Transverse colon (tissue), 4 donors: ENCODE results near the gene ATP5MG. TPM values are rescaled to one million over a fixed set of nuclear protein-coding genes. Genes with fewer than 3 reads are reported as not detected.

Experiments
- DNase-seq: peaks from one replicate; pipeline ENCODE4 v3.0.0-alpha.2; 2019
- H3K27ac ChIP-seq, 4 donors: fragments of 200-600 bp; sonication (generic); 2 replicates each; pipeline ENCODE4 v1.5.1; 2016 to 2018; ENCODE audit warnings: inconsistent platforms in 4 of 4
- H3K27me3 ChIP-seq: fragments of 200-600 bp; sonication (generic); 2 replicates; pipeline ENCODE4 v1.5.1; 2017; ENCODE audit warnings: inconsistent platforms
- H3K36me3 ChIP-seq, 4 donors: fragments of 200-600 bp; sonication (generic); 2 replicates each; pipeline ENCODE4 v1.5.1; 2017 to 2019; ENCODE audit warnings: inconsistent platforms in 4 of 4
- H3K4me1 ChIP-seq, 4 donors: fragments of 200-600 bp; sonication (generic); 2 replicates each; pipeline ENCODE4 v1.5.1; 2017 to 2020; ENCODE audit warnings: inconsistent platforms in 4 of 4
- H3K4me3 ChIP-seq, 4 donors: fragments of 200-600 bp; sonication (generic); 1 replicate in 1 of 4; 2 replicates in 3 of 4; pipeline versions ENCODE4 v1.5.1 to v1.6.1; 2017 to 2019; ENCODE audit warnings: inconsistent platforms in 4 of 4
- H3K9me3 ChIP-seq, 2 donors: fragments of 200-600 bp; sonication (generic); 2 replicates each; pipeline ENCODE4 v1.5.1; 2017 to 2019; ENCODE audit warnings: inconsistent platforms in 2 of 2
- EP300 ChIP-seq: sonication (generic); formaldehyde crosslinking; IDR thresholded peaks from one replicate; pipeline ENCODE4 v1.6.1; 2017; ENCODE audit warnings: antibody characterized with exemption, low read depth
- POLR2A ChIP-seq: fragments of 450-650 bp; IDR thresholded peaks from one replicate; pipeline ENCODE4 v1.6.1; 2016; ENCODE audit warnings: antibody characterized with exemption, mild to moderate bottlenecking, moderate library complexity
- POLR2AphosphoS5 ChIP-seq, 3 donors: sonication (generic); formaldehyde crosslinking; IDR thresholded peaks; one replicate each; pipeline ENCODE4 v1.6.1; 2016; ENCODE audit warnings: antibody characterized with exemption in 3 of 3
- WGBS, 2 donors: methylation state at CpG; one replicate each; pipeline ENCODE4 v1.1.5; 2018; ENCODE audit warnings: low coverage in 1 of 2; 5-methylcytosine and 5-hydroxymethylcytosine counted together
- in situ Hi-C, 4 donors: fragments of 200-750 bp; cut with MboI; loops; one replicate each; pipeline versions ENCODE4 v1.15.0 to v1.15.1; 2017; ENCODE audit warnings: low sequenced_read_pairs in 3 of 4, low pct_ligation_motif_present in 1 of 4, low pct_unique_long_range_greater_than_20kb in 1 of 4
- intact Hi-C: fragments of 100-400 bp; cut with DNase I; formaldehyde crosslinking; loops from one replicate; pipeline ENCODE4 v1.15.1; 2023; ENCODE audit warnings: low total_unique reads
- total RNA-seq, 4 donors: library from RNA; depleted of rRNA; stranded (reverse); fragments of >200 nt; gene quantifications; one replicate each; pipeline ENCODE4 v1.1.0, GENCODE V29; 2016
- TF ChIP-seq, protein P1 (sequence below), 5 experiments: fragments of 200-600 bp in 3 of 5; fragments of 450-650 bp in 2 of 5; sonication (generic) in 3 of 5; IDR thresholded peaks; 1 replicate in 2 of 5; 2 replicates in 3 of 5; pipeline ENCODE4 v1.5.1; 2016 to 2017; ENCODE audit warnings: antibody characterized with exemption in 5 of 5, inconsistent platforms in 3 of 5, mild to moderate bottlenecking in 2 of 5, moderate library complexity in 1 of 5

ATP5MG gene
- total RNA-seq, 4 donors from 2014 or later: 3.8 to 74.2 (median 46.9) TPM

DNA sequence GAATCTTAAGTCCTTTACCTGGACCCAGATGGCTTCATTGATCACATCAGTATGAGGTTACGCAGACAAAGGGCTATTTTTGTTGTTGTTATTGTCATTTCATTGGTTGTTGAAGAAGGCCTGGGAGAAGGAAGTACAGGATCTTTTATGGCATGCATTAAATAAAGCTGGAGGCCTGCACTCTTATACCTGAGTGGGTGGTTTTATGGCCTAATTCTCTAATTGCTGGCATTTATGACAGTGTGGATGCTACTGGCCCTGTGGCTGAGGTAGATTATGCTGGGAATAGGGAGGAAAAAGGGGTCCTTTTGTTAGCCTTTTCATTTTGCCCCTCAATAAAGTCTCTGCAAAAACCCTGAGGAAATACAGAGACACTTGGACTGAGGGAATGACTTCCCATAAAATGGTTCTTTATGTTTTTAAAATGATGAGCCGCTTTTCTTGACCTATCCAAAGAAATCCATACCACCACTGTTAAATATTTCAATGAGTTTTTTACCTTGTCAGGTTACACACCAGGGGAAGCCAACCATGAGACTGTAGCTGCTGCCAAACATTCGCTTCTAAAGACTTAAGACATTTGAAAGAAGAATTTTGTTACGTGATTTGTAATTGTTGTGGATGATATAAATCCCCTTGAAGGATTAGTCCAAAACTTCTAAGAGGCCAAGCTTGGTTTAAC, 41.6 kb downstream of the ATP5MG start:
- intact Hi-C loops (no loop called here), in situ Hi-C loops (no loop called here)
- H3K4me3 ChIP-seq: no peak overlapping the region
- 61 to 74% methylated on average over 4 of the region's 4 CpGs for WGBS, 2 donors
- no peaks in the 10 kb centered on the region for H3K36me3 ChIP-seq
- no peak for TF ChIP-seq POLR2A
- no peak for TF ChIP-seq EP300
- TF ChIP-seq POLR2AphosphoS5 (IDR thresholded peaks at IDR 0.05): no peak
- TF ChIP-seq, protein P1, sequence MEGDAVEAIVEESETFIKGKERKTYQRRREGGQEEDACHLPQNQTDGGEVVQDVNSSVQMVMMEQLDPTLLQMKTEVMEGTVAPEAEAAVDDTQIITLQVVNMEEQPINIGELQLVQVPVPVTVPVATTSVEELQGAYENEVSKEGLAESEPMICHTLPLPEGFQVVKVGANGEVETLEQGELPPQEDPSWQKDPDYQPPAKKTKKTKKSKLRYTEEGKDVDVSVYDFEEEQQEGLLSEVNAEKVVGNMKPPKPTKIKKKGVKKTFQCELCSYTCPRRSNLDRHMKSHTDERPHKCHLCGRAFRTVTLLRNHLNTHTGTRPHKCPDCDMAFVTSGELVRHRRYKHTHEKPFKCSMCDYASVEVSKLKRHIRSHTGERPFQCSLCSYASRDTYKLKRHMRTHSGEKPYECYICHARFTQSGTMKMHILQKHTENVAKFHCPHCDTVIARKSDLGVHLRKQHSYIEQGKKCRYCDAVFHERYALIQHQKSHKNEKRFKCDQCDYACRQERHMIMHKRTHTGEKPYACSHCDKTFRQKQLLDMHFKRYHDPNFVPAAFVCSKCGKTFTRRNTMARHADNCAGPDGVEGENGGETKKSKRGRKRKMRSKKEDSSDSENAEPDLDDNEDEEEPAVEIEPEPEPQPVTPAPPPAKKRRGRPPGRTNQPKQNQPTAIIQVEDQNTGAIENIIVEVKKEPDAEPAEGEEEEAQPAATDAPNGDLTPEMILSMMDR (IDR thresholded peaks at IDR 0.05): no peak
- DNase-seq: no peak
- no peaks in the 10 kb centered on the region for H3K27me3 ChIP-seq
- no peaks in the 10 kb centered on the region for H3K9me3 ChIP-seq
- H3K27ac ChIP-seq: no peak overlapping the region
- H3K4me1 ChIP-seq: peaks cover 18 to 76% (median 52%) of the 10 kb centered on the region in 4 donors

DNA sequence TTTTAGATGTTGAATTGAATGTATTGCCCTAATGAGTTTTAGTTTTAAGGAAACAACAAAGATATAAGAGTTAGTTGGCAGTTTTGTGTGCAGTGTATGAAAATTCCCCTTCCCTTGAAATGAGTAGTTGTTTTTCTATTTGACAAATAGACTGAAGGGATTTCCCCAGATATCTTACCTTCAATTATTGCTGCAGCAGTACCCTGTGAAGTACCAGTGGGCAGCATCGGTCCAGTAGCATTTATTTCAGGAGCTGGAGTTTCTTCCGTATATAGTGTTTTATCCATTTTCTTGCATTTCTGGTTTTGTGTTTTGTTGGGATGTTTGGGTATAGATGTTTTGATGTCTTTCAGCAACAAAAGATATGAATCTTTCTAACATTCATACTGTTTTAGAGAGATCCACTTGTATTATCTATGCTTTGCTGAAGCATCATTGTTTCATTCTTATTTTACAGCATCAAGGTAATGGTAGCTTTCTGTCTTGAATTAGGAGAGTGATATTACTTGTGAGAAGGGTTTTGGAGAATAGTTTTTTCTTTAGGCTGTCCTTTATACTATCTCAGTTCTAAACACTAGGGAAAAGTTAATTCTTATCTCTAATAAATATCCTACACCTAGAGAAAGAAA, 42.3 kb downstream of the ATP5MG start:
- Histone ChIP-seq H3K36me3 (no peaks in the 10 kb centered on the region), H3K27me3 (no peaks in the 10 kb centered on the region), H3K27ac (no peak overlapping the region), H3K4me1 (peaks cover 18 to 75% (median 52%) of the 10 kb centered on the region in 4 donors), H3K9me3 (no peaks in the 10 kb centered on the region), H3K4me3 (no peak overlapping the region)
- WGBS, 2 donors: 65 to 79% methylated on average over 2 of the region's 2 CpGs
- in situ Hi-C loops: no loop called here
- DNase-seq: no peak
- intact Hi-C loops: no loop called here
- TF ChIP-seq POLR2A (no peak), POLR2AphosphoS5 (IDR thresholded peaks at IDR 0.05) (no peak), EP300 (no peak)
- TF ChIP-seq, protein P1 (IDR thresholded peaks at IDR 0.05): no peak

DNA sequence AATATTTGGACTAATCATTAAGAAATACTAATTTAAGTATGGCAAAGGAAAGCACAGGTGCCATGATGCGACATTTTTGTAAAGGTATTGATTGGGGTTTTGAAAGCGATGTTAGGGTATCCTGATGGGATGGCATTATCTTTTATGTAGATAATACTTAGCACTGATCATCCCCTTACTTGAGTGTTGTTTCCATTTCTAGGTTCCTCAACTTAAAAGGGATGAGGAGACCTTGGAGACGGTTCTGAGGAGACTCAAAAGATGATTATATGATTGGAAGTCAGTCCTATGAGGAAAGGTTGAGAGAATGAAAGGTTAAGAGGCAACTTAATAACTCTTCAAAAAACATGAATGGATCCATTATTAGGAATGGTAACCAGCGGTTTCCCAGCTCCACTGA, 46.0 kb downstream of the ATP5MG start:
- Histone ChIP-seq H3K9me3 (no peaks in the 10 kb centered on the region), H3K36me3 (no peaks in the 10 kb centered on the region), H3K4me1 (peaks cover 15 to 49% (median 31%) of the 10 kb centered on the region in 4 donors), H3K27me3 (no peaks in the 10 kb centered on the region), H3K4me3 (no peak overlapping the region), H3K27ac (no peak overlapping the region)
- 95 to 97% methylated on average over 4 of the region's 4 CpGs for WGBS, 2 donors
- DNase-seq: no peak
- in situ Hi-C loops (no loop called here), intact Hi-C loops (no loop called here)
- TF ChIP-seq EP300: no peak
- TF ChIP-seq, protein P1 (IDR thresholded peaks at IDR 0.05): no peak
- TF ChIP-seq POLR2AphosphoS5 (IDR thresholded peaks at IDR 0.05): no peak

DNA sequence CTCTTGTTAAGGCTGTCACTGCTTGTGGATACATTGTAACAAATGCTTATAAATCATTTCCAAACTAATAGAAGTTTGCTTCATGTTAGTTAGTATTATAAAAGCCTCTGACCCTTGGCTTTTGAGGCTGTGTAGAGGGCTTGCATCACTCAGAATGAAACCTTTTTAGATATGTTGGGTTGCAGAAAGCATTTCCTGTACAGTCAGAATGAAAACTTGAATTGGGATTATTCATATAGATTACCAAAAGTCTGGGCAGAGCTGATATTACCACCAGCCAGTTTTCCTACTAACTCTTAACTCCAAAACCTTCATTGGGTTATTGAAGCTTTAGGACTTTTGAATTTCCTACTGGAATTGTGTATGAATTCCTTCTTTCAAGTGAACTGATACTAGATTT, 46.9 kb downstream of the ATP5MG start:
- TF ChIP-seq, protein P1 (IDR thresholded peaks at IDR 0.05): no peak
- TF ChIP-seq POLR2AphosphoS5 (IDR thresholded peaks at IDR 0.05) (no peak), POLR2A (no peak), EP300 (no peak)
- H3K4me1 ChIP-seq: peaks cover 15 to 40% (median 22%) of the 10 kb centered on the region in 4 donors
- no peak overlapping the region for H3K4me3 ChIP-seq
- in situ Hi-C loops: no loop called here
- H3K27ac ChIP-seq: no peak overlapping the region
- intact Hi-C loops: no loop called here
- no peaks in the 10 kb centered on the region for H3K27me3 ChIP-seq
- no peak for DNase-seq
- no peaks in the 10 kb centered on the region for H3K9me3 ChIP-seq
- H3K36me3 ChIP-seq: no peaks in the 10 kb centered on the region
